ENCODE results near the gene HTT. TPM values are rescaled to one million over a fixed set of nuclear protein-coding genes. Genes with fewer than 3 reads are reported as not detected.

Gene HTT
- polyA plus RNA-seq, 1 donor (not counting 4 experiments of a cell fraction or from before 2014, with no cell fraction given), result 16.2 TPM

DNA sequence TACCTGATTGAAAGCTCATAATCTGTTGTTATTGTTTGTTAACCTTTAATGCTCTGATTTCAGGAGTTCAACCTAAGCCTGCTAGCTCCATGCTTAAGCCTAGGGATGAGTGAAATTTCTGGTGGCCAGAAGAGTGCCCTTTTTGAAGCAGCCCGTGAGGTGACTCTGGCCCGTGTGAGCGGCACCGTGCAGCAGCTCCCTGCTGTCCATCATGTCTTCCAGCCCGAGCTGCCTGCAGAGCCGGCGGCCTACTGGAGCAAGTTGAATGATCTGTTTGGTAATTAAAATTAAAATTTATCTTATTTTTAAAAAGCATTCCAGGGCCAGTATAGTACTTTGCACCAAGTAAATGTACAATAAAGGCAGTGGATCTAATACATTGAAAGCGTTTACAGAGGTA lies 137.4 kb downstream of the HTT start:
- DNase-seq (ENCODE audit: low read depth, low spot score), result no peak
- no peak for TF ChIP-seq CTCF (optimal IDR thresholded peaks at IDR 0.05 in 1 of 3, IDR thresholded peaks at IDR 0.05 in 1 of 3, conservative IDR thresholded peaks at IDR 0.05 in 1 of 3; ENCODE audit: extremely low read depth in 1 of 3, insufficient read depth in 2 of 3, low read length in 3 of 3)
- no peak for TF ChIP-seq EZH2 (IDR thresholded peaks at IDR 0.05; ENCODE audit: low read length)
- dilution Hi-C loops (cut with MboI; ENCODE audit: extremely low pct_ligation_motif_present, low sequenced_read_pairs), result no loop called here
- H3K4me3 ChIP-seq (ENCODE audit: control insufficient read depth in 2 of 3, extremely low read depth in 1 of 3, insufficient read depth in 2 of 3, low read depth in 1 of 3, low read length in 3 of 3), result no peak overlapping the region
- H3K9me3 ChIP-seq (ENCODE audit: control insufficient read depth, low read depth, low read length), result no peaks in the 10 kb centered on the region
- H3K27ac ChIP-seq (ENCODE audit: control insufficient read depth, insufficient read depth, low read length), result no peak overlapping the region
- no peaks in the 10 kb centered on the region for H3K79me2 ChIP-seq (ENCODE audit: control insufficient read depth, insufficient read depth, low read length)
- no peak overlapping the region for H2AFZ ChIP-seq (ENCODE audit: control insufficient read depth, low read length)
- no peak overlapping the region for H3K9ac ChIP-seq (ENCODE audit: control insufficient read depth, extremely low read depth, insufficient read depth, low read length)
- no peaks in the 10 kb centered on the region for H3K4me1 ChIP-seq (ENCODE audit: control insufficient read depth, extremely low read depth, insufficient read depth, low read length)
- H4K20me1 ChIP-seq (ENCODE audit: control insufficient read depth, extremely low read depth, insufficient read depth, low read length), result no peaks in the 10 kb centered on the region
- H3K9me1 ChIP-seq (ENCODE audit: control insufficient read depth, extremely low read depth, insufficient read depth, low read length), result no peaks in the 10 kb centered on the region
- no peak overlapping the region for H3K4me2 ChIP-seq (ENCODE audit: control insufficient read depth, extremely low read depth, insufficient read depth, low read depth, low read length)
- no peak for FAIRE-seq
- H3K27me3 ChIP-seq (ENCODE audit: control insufficient read depth, extremely low read depth, insufficient read depth, low read length), result no peaks in the 10 kb centered on the region
- peaks cover 38 to 39% of the 10 kb centered on the region in 2 experiments for H3K36me3 ChIP-seq (ENCODE audit: control insufficient read depth in 2 of 2, extremely low read depth in 1 of 2, insufficient read depth in 2 of 2, low read length in 2 of 2)

DNA sequence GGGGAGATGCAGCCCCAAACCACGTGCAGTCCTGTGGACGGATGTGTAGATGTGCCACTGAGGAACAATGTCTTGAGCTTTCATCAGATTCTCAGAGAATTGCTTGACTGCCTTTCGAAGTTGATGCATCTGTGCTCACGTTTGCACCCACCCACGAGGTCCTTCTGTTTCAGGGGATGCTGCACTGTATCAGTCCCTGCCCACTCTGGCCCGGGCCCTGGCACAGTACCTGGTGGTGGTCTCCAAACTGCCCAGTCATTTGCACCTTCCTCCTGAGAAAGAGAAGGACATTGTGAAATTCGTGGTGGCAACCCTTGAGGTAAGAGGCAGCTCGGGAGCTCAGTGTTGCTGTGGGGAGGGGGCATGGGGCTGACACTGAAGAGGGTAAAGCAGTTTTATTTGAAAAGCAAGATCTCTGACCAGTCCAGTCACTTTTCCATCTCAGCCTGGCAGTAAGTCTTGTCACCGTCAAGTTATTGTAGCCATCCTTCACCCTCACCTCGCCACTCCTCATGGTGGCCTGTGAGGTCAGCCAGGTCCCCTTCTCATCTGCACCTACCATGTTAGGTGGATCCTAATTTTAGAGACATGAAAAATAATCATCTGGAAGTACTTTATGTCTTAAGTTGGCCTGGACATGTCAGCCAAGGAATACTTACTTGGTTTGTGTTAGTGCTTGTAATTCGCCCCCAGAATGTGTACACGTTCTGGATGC lies 138.1 kb downstream of the HTT start:
- no peak overlapping the region for H3K4me3 ChIP-seq (ENCODE audit: control insufficient read depth in 2 of 3, extremely low read depth in 1 of 3, insufficient read depth in 2 of 3, low read depth in 1 of 3, low read length in 3 of 3)
- no peaks in the 10 kb centered on the region for H3K9me3 ChIP-seq (ENCODE audit: control insufficient read depth, low read depth, low read length)
- H3K4me2 ChIP-seq (ENCODE audit: control insufficient read depth, extremely low read depth, insufficient read depth, low read depth, low read length), result no peak overlapping the region
- no peaks in the 10 kb centered on the region for H3K4me1 ChIP-seq (ENCODE audit: control insufficient read depth, extremely low read depth, insufficient read depth, low read length)
- no peak for FAIRE-seq
- no peaks in the 10 kb centered on the region for H4K20me1 ChIP-seq (ENCODE audit: control insufficient read depth, extremely low read depth, insufficient read depth, low read length)
- DNase-seq (ENCODE audit: low read depth, low spot score), result no peak
- no peaks in the 10 kb centered on the region for H3K27me3 ChIP-seq (ENCODE audit: control insufficient read depth, extremely low read depth, insufficient read depth, low read length)
- dilution Hi-C loops (cut with MboI; ENCODE audit: extremely low pct_ligation_motif_present, low sequenced_read_pairs), result no loop called here
- no peaks in the 10 kb centered on the region for H3K9me1 ChIP-seq (ENCODE audit: control insufficient read depth, extremely low read depth, insufficient read depth, low read length)
- H3K9ac ChIP-seq (ENCODE audit: control insufficient read depth, extremely low read depth, insufficient read depth, low read length), result no peak overlapping the region
- H3K36me3 ChIP-seq (ENCODE audit: control insufficient read depth in 2 of 2, extremely low read depth in 1 of 2, insufficient read depth in 2 of 2, low read length in 2 of 2), result peaks cover 40 to 41% of the 10 kb centered on the region in 2 experiments
- H3K27ac ChIP-seq (ENCODE audit: control insufficient read depth, insufficient read depth, low read length), result no peak overlapping the region
- TF ChIP-seq EZH2 (IDR thresholded peaks at IDR 0.05; ENCODE audit: low read length) (no peak), CTCF (optimal IDR thresholded peaks at IDR 0.05 in 1 of 3, IDR thresholded peaks at IDR 0.05 in 1 of 3, conservative IDR thresholded peaks at IDR 0.05 in 1 of 3; ENCODE audit: extremely low read depth in 1 of 3, insufficient read depth in 2 of 3, low read length in 3 of 3) (no peak)
- H2AFZ ChIP-seq (ENCODE audit: control insufficient read depth, low read length), result no peak overlapping the region
- no peaks in the 10 kb centered on the region for H3K79me2 ChIP-seq (ENCODE audit: control insufficient read depth, insufficient read depth, low read length)
